Loucy (cell line): ENCODE measurements around the gene STK40.

Experiments
- H2AFZ ChIP-seq: fragments of 200-600 bp; sonication (generic); 2 replicates; pipeline ENCODE4 v1.6.0; 2016; ENCODE audit warnings: antibody characterized with exemption, mild to moderate bottlenecking, low read length, moderate library complexity
- H3F3A ChIP-seq: fragments of 200-600 bp; 2 replicates; pipeline ENCODE4 v1.6.0; 2016; ENCODE audit warnings: antibody characterized with exemption, low read depth, mild to moderate bottlenecking
- H3K27me3 ChIP-seq: fragments of 200-600 bp; sonication (generic); 2 replicates; pipeline ENCODE4 v1.6.1; 2014; ENCODE audit warnings: low read length, mild to moderate bottlenecking; ENCODE audit not compliant: insufficient read depth, poor library complexity, severe bottlenecking
- H3K36me3 ChIP-seq: fragments of 200-600 bp; sonication (generic); 2 replicates; pipeline ENCODE4 v1.6.1; 2016; ENCODE audit warnings: low read length; ENCODE audit not compliant: insufficient read depth
- H3K4me1 ChIP-seq: fragments of 200-600 bp; sonication (generic); 2 replicates; pipeline ENCODE4 v1.5.1; 2014; ENCODE audit warnings: low read length, mild to moderate bottlenecking; ENCODE audit not compliant: insufficient read depth, poor library complexity, severe bottlenecking
- H3K4me2 ChIP-seq: fragments of 200-600 bp; sonication (generic); 2 replicates; pipeline ENCODE4 v1.6.0; 2014; ENCODE audit warnings: antibody characterized with exemption, low read length, low read depth, mild to moderate bottlenecking; ENCODE audit not compliant: poor library complexity, severe bottlenecking
- H3K4me3 ChIP-seq: fragments of 200-600 bp; sonication (generic); 2 replicates; pipeline ENCODE4 v1.5.1; 2014; ENCODE audit warnings: low read length, mild to moderate bottlenecking, mixed read lengths; ENCODE audit not compliant: poor library complexity, severe bottlenecking
- H3K79me2 ChIP-seq: fragments of 200-600 bp; sonication (generic); 2 replicates; pipeline ENCODE4 v1.6.1; 2014; ENCODE audit warnings: low read length; ENCODE audit not compliant: insufficient read depth
- H3K9ac ChIP-seq: fragments of 200-600 bp; sonication (generic); 2 replicates; pipeline ENCODE4 v1.6.0; 2014; ENCODE audit warnings: mild to moderate bottlenecking, low read depth, low read length, moderate library complexity; ENCODE audit not compliant: poor library complexity, severe bottlenecking
- H3K9me2 ChIP-seq: fragments of 200-600 bp; sonication (generic); replicated peaks from 2 replicates; pipeline ENCODE4 v1.6.1; 2016; ENCODE audit warnings: low read depth, low read length, mixed read lengths
- H3K9me3 ChIP-seq: fragments of 200-600 bp; sonication (generic); 2 replicates; pipeline ENCODE4 v1.6.1; 2014; ENCODE audit warnings: mild to moderate bottlenecking, antibody characterized with exemption, low read length, low read depth; ENCODE audit not compliant: insufficient read depth
- H4K20me1 ChIP-seq: fragments of 200-600 bp; sonication (generic); 2 replicates; pipeline ENCODE4 v1.6.0; 2014; ENCODE audit warnings: antibody characterized with exemption, low read length, mild to moderate bottlenecking; ENCODE audit not compliant: insufficient read depth, poor library complexity, severe bottlenecking
- EZH2phosphoT487 ChIP-seq: fragments of 200-600 bp; IDR thresholded peaks from 2 replicates; pipeline ENCODE4 v1.6.1; 2018; ENCODE audit warnings: antibody characterized with exemption, mild to moderate bottlenecking, moderate library complexity, borderline replicate concordance
- TF ChIP-seq, protein P1 (sequence below): fragments of 200-600 bp; sonication (generic); conservative IDR thresholded peaks from 2 replicates; pipeline ENCODE4 v1.5.1; 2014; ENCODE audit warnings: mild to moderate bottlenecking, antibody characterized with exemption, low read length

Gene STK40

DNA sequence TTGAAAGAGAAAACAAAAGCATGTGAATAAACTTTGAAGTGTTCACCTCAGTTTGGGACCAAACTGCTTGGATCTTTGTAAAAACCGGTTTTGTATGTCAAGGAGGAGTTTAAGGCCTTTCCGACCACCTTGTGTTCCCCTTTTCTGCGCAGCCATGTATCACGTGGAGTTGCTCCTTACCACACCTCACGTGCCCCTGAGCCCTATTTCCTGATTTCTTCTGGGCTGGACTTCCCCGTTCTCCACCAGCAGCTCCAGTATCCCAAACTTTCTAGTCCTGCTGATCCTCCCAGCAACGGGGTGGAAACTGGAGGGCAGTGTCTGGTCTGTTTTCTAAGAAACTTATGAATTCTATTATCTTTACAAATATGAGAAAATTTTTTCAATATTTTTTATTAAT is 81.2 kb downstream of the STK40 start:
- H3K9ac ChIP-seq, result no peak overlapping the region
- no peaks in the 10 kb centered on the region for H3F3A ChIP-seq
- no peaks in the 10 kb centered on the region for H3K79me2 ChIP-seq
- TF ChIP-seq EZH2phosphoT487, result no peak
- TF ChIP-seq, protein P1, sequence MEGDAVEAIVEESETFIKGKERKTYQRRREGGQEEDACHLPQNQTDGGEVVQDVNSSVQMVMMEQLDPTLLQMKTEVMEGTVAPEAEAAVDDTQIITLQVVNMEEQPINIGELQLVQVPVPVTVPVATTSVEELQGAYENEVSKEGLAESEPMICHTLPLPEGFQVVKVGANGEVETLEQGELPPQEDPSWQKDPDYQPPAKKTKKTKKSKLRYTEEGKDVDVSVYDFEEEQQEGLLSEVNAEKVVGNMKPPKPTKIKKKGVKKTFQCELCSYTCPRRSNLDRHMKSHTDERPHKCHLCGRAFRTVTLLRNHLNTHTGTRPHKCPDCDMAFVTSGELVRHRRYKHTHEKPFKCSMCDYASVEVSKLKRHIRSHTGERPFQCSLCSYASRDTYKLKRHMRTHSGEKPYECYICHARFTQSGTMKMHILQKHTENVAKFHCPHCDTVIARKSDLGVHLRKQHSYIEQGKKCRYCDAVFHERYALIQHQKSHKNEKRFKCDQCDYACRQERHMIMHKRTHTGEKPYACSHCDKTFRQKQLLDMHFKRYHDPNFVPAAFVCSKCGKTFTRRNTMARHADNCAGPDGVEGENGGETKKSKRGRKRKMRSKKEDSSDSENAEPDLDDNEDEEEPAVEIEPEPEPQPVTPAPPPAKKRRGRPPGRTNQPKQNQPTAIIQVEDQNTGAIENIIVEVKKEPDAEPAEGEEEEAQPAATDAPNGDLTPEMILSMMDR, result no peak
- no peak overlapping the region for H2AFZ ChIP-seq
- H3K4me3 ChIP-seq, result no peak overlapping the region
- H3K36me3 ChIP-seq, result peaks cover 58% of the 10 kb centered on the region; the same call in 1 of the 2 replicates
- no peak overlapping the region for H3K4me2 ChIP-seq
- H3K27me3 ChIP-seq, result no peaks in the 10 kb centered on the region
- H3K9me3 ChIP-seq, result no peaks in the 10 kb centered on the region
- no peaks in the 10 kb centered on the region for H4K20me1 ChIP-seq
- H3K4me1 ChIP-seq, result no peaks in the 10 kb centered on the region
- H3K9me2 ChIP-seq, result no peaks in the 10 kb centered on the region

DNA sequence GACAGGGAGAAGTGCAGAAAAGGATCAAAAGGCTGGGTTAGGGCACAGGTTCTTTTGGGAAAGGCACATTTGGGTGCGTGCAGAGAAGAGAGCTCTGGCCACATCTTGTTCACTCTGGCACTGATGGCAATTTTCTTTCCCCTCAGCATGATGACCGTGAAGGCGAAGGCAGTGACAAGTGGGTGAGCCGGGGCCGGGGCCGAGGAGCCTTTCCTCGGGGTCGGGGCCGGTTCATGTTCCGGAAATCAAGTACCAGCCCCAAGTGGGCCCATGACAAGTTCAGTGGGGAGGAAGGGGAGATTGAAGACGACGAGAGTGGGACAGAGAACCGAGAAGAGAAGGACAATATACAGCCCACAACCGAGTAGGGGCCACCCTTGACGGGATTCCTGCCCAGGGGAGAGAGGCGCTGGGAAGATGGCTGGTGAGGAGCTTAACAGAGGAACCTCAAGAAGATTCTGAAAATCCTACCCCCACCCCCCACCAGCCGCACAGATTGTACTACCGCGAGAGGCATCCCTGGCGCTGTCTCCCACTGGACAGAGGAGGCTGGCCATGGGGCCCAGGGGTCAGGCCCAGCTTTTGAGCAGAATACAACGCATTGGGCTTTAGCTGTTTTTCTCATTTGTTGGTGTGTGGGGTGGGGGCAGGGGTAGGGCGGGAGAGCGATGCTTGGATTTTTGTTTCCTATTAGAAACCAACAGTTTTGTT is 81.9 kb downstream of the STK40 start:
- Histone ChIP-seq H3K79me2 (no peaks in the 10 kb centered on the region), H3K4me3 (no peak overlapping the region), H3K9me2 (no peaks in the 10 kb centered on the region), H3K9me3 (no peaks in the 10 kb centered on the region), H3K36me3 (peaks cover 65% of the 10 kb centered on the region; the same call in 1 of the 2 replicates), H2AFZ (no peak overlapping the region), H3K9ac (no peak overlapping the region), H3K27me3 (no peaks in the 10 kb centered on the region), H3K4me2 (no peak overlapping the region), H3F3A (no peaks in the 10 kb centered on the region), H4K20me1 (no peaks in the 10 kb centered on the region), H3K4me1 (no peaks in the 10 kb centered on the region)
- TF ChIP-seq EZH2phosphoT487, result no peak

DNA sequence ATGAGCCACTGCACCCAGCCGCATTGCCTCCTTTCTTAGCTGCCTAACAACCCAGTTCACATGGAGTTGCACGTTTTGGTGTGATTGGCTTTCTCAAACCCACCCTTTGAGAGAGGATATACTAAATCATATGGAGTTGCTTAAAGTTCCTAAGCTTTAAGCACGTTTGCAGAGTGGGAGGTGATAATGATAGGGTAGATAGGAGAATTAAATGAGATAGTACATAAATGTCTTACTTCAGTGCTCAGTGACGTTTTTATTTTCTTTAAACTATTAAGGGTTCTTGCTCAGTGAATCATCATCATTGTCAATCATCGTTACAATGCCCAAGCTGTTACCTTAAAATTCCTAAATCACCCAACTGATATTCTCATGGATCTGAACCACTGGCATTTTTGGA is 82.5 kb downstream of the STK40 start:
- no peaks in the 10 kb centered on the region for H4K20me1 ChIP-seq
- no peaks in the 10 kb centered on the region for H3K27me3 ChIP-seq
- no peak overlapping the region for H2AFZ ChIP-seq
- H3F3A ChIP-seq, result no peaks in the 10 kb centered on the region
- H3K9me2 ChIP-seq, result no peaks in the 10 kb centered on the region
- H3K4me2 ChIP-seq, result no peak overlapping the region
- H3K4me1 ChIP-seq, result no peaks in the 10 kb centered on the region
- H3K36me3 ChIP-seq, result peaks cover 71% of the 10 kb centered on the region; the same call in 1 of the 2 replicates
- H3K9ac ChIP-seq, result no peak overlapping the region
- H3K9me3 ChIP-seq, result no peaks in the 10 kb centered on the region
- no peak overlapping the region for H3K4me3 ChIP-seq
- TF ChIP-seq, protein P1, result no peak
- no peak for TF ChIP-seq EZH2phosphoT487
- no peaks in the 10 kb centered on the region for H3K79me2 ChIP-seq

DNA sequence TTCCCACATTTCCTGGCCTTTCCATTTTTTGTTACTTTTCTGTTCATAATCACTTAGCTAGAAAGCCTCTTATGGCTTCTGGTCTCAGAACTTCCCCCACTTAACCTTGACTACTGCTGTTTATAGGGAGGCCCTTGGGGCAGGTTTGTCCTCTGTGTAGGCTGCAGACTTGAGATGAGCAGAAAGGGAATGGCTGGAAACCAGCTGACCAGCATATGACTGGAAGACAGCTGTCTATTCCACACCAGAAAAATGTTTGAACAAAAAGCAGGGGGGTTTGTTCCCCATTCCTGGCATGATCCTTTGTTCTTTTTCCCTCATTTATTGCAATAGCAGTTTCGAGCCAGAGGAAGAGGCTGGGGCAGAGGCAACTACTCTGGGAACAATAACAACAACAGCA is 84.5 kb downstream of the STK40 start:
- H2AFZ ChIP-seq, result no peak overlapping the region
- no peak for TF ChIP-seq EZH2phosphoT487
- TF ChIP-seq, protein P1, result no peak
- peaks cover 90% of the 10 kb centered on the region; the same call in 1 of the 2 replicates for H3K36me3 ChIP-seq
- H3F3A ChIP-seq, result no peaks in the 10 kb centered on the region
- H3K79me2 ChIP-seq, result no peaks in the 10 kb centered on the region
- no peaks in the 10 kb centered on the region for H4K20me1 ChIP-seq
- no peaks in the 10 kb centered on the region for H3K4me1 ChIP-seq
- H3K9me2 ChIP-seq, result no peaks in the 10 kb centered on the region
- no peak overlapping the region for H3K4me3 ChIP-seq
- no peaks in the 10 kb centered on the region for H3K27me3 ChIP-seq
- no peaks in the 10 kb centered on the region for H3K9me3 ChIP-seq
- no peak overlapping the region for H3K4me2 ChIP-seq
- no peak overlapping the region for H3K9ac ChIP-seq
